Stimulated activated CD4-positive, alpha-beta T cell treated with anti-CD3 and anti-CD28 coated beads, Interleukin-1b, Interleukin-23, amount 100 ng/mL, for 1 hour (primary cell): ENCODE results near the gene OBI1.

Experiments used
- DNase-seq, 2 donors: peaks; one replicate each; pipeline ENCODE4 v3.0.0-alpha.2; 2020; ENCODE audit warnings: low read depth in 2 of 2

Gene OBI1

GRCh38 chr13:78587395-78587794 lies 71.6 kb downstream of the OBI1 start:
- no peak for DNase-seq

- no peak for DNase-seq
These were observed 72.2 kb downstream of the OBI1 start for GRCh38 chr13:78586706-78587105.

GRCh38 chr13:78576261-78576660 lies 82.7 kb downstream of the OBI1 start:
- no peak for DNase-seq

- no peak for DNase-seq
These were observed 86.5 kb downstream of the OBI1 start for GRCh38 chr13:78572459-78572858.

GRCh38 chr13:78569029-78569428 lies 89.9 kb downstream of the OBI1 start:
- no peak for DNase-seq

DNA sequence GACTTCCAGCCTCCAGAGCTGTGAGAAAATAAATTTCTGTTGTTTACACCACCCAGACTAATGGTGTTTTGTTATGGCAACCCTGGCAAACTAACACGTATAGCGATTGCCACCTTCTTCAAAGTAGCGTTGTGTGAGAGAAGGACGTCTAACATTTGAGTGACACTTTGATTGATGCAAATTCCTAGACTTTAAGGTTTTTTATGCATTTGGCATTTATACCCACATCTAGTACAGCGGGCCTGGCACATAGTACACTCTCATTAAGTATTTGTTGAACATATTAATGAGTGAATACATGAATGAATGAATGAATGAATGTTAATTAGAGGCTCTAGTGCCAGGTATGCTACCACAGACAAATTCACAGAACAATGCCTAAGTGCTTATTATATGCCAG lies 92.3 kb downstream of the OBI1 start:
- DNase-seq = no peak
